Right hindlimb (tissue), 1 donor: ENCODE data around the gene RAB12.
"Not testable (repeated sequence)": the region's sequence is repeated elsewhere in the genome, so short reads cannot be mapped to it uniquely, and the experiment has no call there.

ENCODE experiments used
- DNase-seq: peaks from one replicate; pipeline ENCODE4 v3.0.0-alpha.2; 2018

RAB12 gene

DNA sequence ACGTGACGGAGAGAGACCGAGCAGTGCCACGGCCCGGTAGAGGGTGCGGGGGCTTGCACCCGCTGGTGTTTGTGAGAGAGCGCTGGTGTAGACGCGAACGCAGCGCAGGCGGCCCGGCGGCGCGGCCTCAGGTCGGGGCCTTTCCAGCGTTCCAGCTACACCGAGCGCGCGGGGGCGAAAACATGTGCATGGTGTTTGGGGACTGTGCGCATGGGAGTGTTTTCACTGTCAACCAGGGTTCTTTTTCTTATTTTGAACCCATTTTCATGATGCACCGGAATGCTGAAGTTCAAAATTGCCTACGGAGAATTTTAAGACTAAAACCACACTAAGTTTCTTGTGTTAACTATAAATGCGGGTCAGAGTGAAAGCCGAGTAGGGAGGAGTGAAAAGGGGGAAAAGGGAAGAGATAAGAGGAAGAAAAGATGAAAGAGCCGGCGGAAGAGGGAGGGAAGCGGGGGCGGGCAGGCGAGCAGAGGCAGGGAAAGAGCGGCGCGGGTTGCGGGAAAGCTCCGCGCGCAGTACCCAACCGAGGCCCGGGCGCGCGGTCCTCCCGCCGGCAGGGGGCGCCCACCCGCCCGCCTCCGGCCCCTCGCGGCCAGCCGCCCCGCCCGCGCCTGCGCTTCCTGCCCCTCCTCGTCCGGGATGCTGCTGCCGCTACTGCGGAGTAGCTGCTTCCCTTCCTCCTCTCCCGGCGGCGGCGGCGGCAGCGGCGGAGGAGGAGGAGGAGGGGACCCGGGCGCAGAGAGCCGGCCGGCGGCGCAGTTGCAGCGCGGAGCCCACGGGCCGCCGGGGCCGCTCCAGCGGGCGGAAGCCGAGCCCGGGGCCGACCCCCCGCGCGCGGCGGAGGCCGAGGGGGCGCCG, at the start of gene RAB12:
TSS of gene RAB12 (plus strand) at position 643 of the 864 bp plus-strand sequence. CDS start at position 646, 3 bp downstream.
- DNase-seq: peak; percentile 91

DNA sequence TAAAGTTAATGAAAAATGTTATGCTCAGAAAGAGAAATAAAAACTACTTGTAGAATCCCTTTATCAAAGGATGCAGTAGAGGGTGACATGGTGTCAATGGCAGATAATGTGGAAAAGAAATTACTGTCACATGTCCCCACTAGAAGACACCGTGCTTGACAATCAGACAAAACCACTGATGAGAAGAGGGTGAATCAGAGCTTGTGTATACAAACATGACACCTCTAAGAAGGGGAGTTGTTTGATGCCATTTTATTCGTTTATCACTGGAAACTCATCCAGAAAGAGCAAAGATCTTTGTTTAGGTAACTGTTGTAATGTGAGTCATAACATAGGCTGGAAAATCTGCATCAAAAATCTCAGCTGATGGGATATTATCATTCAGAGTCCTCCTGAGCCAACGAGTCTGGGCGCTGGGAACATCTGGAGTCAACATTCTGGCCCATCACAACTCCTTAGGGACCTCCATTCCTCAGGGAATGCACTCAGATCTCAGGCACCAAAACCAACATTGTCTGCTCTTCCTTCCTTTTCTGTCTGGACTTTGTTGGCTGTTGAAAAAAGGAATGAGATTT, 49.5 kb upstream of the RAB12 start:
- DNase-seq: no peak

- peak; percentile 54 for DNase-seq
Observed at GRCh38 chr18:8561123-8561910, 47.9 kb upstream of the RAB12 start.

GRCh38 chr18:8562070-8562469, 47.2 kb upstream of the RAB12 start:
- no peak for DNase-seq

DNA sequence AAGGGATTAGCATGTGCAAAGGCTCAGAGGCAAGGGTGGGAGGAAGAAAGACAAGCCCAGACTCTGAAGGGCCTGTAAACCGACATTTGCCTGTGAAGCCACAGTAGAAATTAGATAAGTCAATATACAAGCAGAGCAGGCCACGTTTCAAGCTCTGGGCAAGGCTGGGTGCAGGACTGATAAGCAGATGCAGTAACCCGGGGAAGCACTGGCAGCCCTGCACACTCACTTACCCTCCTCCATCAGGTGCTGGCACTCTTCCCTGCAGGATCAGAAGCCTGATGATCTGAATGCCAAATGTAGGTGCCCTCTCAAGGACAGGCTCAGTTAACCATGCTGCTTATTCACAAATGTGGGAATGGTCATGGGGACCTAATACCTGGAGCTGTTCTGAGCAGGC, 46.3 kb upstream of the RAB12 start:
- DNase-seq: no peak

DNA sequence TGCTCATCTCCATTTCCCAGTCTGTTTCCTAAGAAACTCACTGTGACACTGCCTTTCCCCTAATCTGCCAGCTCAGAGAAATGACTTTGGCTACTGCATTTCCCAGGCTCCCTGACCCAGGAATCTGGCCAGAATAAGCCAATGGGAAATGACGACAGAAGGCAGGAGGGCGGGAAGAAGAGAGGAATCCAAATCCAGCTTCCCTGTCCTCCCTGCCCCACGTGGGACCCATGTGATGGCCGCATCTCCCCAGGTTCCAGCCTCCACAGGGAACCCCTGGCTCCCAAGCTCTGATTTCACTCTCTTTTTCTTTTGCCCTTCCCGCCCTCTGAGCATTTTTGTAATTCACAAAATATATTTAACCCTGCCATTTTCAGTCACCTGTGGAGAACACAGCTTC, 37.8 kb upstream of the RAB12 start:
- no peak for DNase-seq

DNA sequence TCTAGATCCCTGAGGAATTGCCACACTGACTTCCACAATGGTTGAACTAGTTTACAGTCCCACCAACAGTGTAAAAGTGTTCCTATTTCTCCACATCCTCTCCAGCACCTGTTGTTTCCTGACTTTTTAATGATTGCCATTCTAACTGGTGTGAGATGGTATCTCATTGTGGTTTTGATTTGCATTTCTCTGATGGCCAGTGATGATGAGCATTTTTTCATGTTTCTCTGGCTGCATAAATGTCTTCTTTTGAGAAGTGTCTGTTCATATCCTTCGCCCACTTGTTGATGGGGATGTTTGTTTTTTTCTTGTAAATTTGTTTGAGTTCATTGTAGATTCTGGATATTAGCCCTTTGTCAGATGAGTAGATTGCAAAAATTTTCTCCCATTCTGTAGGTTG, 35.5 kb upstream of the RAB12 start:
- not testable (repeated sequence) for DNase-seq

DNA sequence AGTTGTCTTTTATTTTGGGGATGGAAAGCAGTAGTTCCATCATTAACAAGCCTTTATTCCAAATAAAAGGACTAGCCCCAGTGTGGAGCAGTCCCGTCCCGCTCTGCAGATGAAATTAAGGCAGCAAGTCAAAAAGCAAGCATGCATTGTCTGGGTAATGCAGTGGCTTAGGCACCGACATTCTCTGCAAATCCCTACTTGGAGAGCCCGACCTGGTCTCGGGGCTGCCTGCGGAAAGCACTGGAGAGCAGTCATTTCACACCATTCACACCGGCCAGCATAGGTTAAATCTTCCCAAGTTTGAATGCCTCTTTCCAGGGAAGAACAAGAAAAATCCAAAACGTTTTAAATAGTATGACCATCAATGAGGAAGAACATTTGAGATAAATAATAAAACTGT, 24.4 kb upstream of the RAB12 start:
- no peak for DNase-seq

DNA sequence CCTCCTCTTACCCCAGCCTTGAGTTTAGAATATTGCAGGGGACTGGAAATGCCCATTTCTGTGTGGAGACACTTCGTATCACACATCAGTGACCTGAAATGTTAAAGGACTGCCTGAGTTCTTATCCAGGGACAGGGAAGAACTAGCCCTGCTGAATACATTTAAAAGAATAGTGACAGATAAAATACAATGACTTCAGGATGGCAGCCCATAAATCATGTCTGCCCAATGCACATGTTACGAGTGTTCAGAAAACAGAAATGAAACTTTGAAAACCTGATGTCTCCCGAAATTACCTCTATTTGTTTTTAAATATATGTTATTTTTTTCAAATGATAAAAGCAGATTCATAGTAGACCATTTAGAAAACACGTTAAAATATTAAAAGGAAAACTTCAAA, 22.3 kb upstream of the RAB12 start:
- DNase-seq: no peak

DNA sequence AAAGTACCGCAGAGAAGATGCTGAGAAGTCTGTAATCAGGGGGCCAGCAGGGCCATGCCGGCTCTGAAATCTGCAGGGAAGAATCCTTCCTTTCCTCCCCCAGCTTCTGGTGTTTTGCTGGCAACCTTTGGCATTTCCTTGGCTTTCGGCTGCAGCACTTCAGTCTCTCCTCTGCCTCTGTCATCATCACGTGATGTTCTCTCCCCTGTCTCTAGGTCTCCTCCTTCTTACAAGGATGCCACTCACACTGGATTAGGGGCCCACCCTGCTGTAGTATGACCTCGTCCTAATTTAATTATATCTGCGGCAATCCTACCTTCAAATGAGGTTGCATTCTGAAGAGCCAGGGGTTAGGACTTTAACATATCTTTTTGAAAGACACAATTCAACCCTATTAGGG, 13.8 kb upstream of the RAB12 start:
- DNase-seq: no peak

DNA sequence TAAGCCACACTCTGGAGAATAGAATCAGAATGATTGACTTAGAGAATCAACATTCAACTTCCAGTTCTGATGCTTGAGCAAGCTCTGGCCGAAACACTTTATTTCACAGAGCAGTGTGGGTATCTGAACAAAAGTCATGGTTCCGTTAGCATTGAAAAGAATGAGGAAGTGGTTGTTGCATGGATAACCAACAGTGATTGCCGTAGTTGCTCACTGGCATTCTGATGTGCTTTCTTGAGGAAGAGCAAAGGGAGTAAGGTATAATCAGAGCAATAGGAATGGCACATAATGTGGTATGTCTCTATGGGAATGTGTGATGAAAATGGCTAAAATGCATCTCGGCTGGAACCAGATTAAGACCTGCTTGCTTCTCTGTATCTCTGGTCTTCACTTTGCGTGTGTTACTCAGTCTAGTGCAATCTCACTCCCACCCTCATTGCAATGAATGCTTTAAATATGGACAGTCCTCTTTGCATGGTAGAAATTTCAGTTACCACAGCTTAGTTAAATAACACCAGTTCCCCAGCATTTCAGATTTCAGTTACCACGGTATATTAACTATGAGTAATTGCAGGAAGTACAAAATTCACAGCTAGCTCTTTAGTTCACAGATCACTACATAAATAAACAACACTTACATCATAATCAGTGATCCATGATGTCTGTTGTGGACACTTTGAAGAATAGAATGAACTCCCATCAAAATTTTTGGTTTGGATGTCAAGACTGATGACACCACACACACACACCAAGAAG, 7.8 kb upstream of the RAB12 start:
- no peak for DNase-seq

GRCh38 chr18:8602040-8602439, 7.2 kb upstream of the RAB12 start:
- no peak for DNase-seq

DNA sequence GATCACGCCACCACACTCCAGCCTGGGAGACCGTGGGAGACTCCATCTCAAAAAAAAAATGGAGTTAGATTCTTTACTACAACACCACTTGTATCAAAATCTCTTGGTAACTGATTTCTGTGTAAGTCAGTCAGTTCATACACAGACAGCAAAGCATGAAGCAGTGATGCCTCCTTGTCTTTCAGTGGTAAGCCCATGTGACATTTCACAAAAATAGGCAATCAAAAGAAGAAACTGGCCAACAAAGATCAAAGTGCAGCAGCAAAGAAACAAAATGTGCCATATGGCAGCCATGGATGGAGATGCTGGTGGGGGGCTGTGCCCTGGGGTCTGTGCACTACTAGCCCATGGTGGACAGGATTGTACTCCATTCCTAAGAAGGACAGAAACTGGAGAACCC, 6.7 kb upstream of the RAB12 start:
- DNase-seq: no peak

DNA sequence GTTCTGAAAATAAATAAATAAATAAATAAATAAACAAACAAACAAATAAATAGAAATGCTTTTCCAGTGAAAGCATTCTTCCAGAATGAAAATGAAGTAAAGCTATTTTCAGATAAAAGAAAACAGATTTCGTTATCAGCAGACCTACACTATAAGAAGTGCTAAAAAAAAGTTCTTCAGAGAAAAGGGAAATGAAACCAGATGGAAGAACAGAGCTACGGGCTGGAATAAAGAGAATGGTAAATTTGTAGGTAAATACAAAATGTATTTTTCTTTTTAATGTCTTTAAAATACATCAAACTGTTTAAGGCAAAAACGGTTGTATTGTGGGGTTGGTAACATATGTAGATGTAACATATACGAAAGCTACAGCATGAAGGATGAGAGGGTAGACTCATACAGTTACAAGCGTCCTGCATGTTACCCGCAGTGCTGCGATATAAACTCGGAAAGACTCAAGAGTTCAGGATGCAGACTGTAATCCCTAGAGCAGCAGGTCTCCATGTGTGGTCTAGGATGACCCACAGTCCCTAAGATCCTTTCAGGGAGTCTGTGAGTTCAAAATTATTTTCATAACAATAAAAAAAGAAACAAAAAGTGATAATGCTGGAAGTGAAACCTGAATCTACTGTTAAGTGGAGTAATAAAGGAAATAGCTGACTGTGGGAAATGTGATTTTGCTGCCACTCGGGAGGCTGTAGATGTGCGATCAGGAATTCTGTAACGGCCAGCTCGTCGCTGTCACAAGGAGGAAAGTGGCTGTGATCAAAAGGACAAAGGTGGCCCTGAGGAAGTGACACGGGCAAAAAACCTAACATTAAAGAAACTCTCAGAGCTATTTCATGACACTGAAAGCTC, 5.3 kb upstream of the RAB12 start:
- DNase-seq: no peak

- DNase-seq: no peak
Observed at GRCh38 chr18:8605974-8606373, 3.3 kb upstream of the RAB12 start.

GRCh38 chr18:8607776-8608742, 1.2 kb upstream of the RAB12 start:
- DNase-seq: peak; percentile 44

DNA sequence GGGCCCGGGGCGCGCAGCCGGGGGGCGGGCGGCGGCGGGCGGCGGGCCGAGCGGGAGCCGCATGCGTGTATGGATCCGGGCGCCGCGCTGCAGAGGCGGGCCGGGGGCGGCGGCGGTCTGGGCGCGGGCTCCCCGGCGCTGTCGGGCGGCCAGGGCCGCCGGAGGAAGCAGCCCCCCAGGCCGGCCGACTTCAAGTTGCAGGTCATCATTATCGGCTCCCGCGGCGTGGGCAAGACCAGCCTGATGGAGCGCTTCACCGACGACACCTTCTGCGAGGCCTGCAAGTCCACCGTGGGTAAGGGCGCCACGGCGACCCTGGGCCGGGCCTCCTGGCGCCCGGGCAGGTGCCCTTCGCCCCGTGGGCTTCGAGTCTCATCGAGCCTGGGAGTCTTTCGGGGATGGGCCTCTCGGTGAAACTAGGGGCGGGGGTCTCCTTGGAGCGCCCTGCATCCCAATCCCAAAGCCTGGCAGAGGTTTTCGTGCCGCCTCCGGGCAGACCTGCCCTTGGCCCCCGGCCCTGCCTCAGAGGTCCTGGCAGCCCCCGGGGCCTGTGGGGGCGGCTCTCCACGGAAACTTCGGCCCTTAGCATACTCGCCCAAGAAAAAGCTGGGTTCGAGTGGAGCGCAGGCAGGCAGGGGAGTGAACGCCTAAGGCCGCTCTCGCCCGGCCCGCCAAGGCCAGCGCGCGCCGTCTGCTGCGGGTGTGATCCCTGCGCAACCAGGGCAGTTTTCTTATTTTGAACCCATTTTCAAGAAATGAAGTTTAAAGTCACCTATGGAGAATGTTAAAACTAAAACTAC, 622 bp downstream of the RAB12 start:
- DNase-seq: peak; percentile 44

- no peak for DNase-seq
Observed at GRCh38 chr18:8610459-8610851, 1.2 kb downstream of the RAB12 start.

DNA sequence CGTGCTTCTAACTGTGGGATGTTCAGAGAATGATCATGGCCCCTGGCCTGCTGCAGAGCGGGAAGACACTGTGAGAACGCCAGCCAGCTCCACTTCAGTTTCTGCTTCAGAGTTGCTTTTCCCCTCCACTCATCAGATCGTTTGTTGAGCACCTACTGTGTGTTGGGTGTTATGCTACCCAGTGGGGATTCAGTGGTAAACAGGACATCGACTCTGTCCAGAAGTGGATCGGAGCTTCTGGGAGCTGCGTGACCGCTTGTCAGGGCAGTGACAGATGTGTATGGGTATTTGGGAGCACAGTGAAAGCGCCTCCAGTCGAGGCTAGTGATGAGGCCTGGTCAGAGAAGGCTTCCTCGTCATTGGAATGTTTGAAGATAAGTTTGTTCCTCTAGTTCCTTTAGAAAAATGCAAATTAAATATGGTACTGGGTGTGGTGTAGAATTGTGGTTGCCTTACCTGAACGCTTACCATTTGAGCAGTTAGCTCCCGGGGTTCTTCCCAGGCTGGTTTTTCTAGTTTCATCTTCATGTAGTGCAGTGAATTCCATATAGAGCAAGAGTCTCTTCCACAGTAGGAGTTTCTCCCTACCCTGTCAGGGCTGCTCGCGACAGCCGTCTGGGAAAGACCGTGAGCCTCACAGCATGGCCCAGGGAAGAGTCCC, 2.8 kb downstream of the RAB12 start:
- DNase-seq: no peak
